BLaER1 (cell line): ENCODE data around the gene PLPPR5.

Source experiments
- H3K27ac ChIP-seq: shearing (Covaris generic); formaldehyde crosslinking; 2 replicates; pipeline ENCODE4 v1.8.1; 2022
- H3K27me3 ChIP-seq: shearing (Covaris generic); formaldehyde crosslinking; 2 replicates; pipeline ENCODE4 v1.8.1; 2022
- H3K36me3 ChIP-seq: shearing (Covaris generic); formaldehyde crosslinking; 2 replicates; pipeline ENCODE4 v1.8.1; 2022
- H3K4me1 ChIP-seq: shearing (Covaris generic); formaldehyde crosslinking; 2 replicates; pipeline ENCODE4 v1.8.1; 2022
- H3K4me2 ChIP-seq: shearing (Covaris generic); formaldehyde crosslinking; 2 replicates; pipeline ENCODE4 v1.8.1; 2022
- H3K4me3 ChIP-seq: shearing (Covaris generic); formaldehyde crosslinking; 2 replicates; pipeline ENCODE4 v1.8.1; 2022
- H3K9ac ChIP-seq: shearing (Covaris generic); formaldehyde crosslinking; 2 replicates; pipeline ENCODE4 v1.8.1; 2022
- H3K9me3 ChIP-seq: shearing (Covaris generic); formaldehyde crosslinking; 2 replicates; pipeline ENCODE4 v1.8.1; 2022
- H4K20me1 ChIP-seq: shearing (Covaris generic); formaldehyde crosslinking; 2 replicates; pipeline ENCODE4 v1.8.1; 2022
- Cebpa-rat ChIP-seq: shearing (Covaris generic); IDR thresholded peaks from 2 replicates; pipeline ENCODE4 v1.8.1; 2022

Gene PLPPR5

DNA sequence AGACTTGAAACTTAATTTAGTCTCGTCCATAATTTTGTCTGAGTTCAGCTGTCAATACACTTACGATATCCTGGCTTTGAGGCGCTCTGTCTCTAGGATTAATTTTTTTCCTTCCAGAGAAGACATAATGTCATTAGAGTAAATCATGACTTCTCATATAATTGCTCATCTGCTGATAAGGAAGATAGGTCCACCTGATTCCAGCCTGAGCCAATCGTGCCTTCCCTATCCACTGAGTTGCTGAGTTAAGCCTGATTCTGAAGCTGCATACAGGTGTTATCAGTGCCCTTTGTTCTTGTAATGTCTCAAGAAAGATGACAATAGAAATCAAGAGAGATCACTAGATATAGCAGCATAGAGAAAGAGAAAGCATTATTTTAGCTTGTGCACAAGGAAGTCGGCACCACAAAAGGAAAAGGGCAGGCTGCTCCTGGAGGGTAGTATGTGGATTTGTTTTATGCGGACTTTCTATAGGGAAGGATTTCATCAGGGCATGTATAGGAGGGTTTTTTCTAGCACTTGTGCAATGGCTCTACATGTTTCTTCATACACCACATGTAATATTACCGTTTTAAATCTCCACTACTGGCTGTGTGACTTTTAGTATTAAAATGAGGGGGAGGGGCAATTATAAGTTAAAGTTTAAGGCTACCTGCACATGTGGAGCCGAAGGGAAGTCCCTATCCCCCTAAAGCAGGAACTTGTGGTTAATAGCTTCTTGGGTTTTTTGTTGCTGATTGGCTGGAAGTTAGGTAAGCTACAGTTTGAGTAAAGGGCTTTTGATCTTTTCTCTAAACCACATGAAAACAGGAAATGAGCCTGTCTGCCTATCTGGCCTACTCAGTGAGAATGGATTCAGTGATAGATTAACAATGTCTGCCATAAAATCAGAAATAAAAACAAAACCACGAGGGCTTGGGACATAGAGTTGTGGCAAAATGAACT is 133.4 kb downstream of the PLPPR5 start:
- Histone ChIP-seq H3K4me2 (peak overlapping the region; percentile 74), H3K36me3 (no peaks in the 10 kb centered on the region), H3K27ac (peak overlapping the region; percentile 74), H3K4me1 (peaks cover 18% of the 10 kb centered on the region), H3K9me3 (peaks cover 15% of the 10 kb centered on the region), H3K9ac (no peak overlapping the region; the same call in 1 of the 2 replicates), H3K27me3 (no peaks in the 10 kb centered on the region), H4K20me1 (no peaks in the 10 kb centered on the region), H3K4me3 (peak overlapping the region; percentile 47)
- no peak for TF ChIP-seq Cebpa-rat

DNA sequence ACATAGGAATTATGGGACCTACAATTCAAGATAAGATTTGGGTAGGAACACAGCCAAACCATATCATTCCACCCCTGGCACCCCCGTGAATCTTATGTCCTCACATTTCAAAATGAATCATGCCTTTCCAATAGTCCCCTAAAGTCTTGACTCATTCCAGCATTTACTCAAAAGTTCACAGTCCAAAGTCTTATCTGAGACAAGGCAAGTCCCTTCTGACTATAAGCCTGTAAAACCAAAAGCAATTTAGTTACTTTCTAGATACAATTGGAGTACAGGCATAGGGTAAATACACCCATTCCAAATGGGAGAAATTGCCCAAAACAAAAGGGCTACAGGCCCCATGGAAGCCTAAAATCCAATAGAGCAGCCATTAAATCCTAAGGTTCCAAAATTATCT is 138.9 kb downstream of the PLPPR5 start:
- no peaks in the 10 kb centered on the region for H3K36me3 ChIP-seq
- H4K20me1 ChIP-seq, result no peaks in the 10 kb centered on the region
- no peak for TF ChIP-seq Cebpa-rat
- no peak overlapping the region for H3K4me3 ChIP-seq
- no peak overlapping the region for H3K4me2 ChIP-seq
- H3K27me3 ChIP-seq, result no peaks in the 10 kb centered on the region
- peaks cover 1% of the 10 kb centered on the region for H3K4me1 ChIP-seq
- H3K9me3 ChIP-seq, result peaks cover 24% of the 10 kb centered on the region
- no peak overlapping the region for H3K9ac ChIP-seq
- H3K27ac ChIP-seq, result no peak overlapping the region

DNA sequence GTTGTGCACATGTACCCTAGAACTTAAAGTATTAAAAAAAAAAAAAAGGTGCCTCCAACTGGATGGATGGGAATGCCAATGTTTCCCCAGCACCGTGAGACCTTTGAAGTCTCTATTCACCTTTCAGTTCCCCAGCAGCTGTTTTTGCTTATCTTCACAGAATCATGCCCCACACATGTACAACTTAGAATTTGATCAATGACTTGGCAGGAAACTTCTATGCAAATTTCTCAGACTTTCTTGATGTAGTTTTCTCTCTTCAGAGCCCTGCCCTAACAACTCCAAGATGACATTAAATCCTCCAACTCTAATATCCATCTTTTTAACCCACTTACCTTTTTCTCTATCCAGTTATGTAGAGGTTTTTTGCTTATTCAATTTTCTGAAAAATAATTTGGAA is 144.3 kb downstream of the PLPPR5 start:
- no peaks in the 10 kb centered on the region for H4K20me1 ChIP-seq
- no peaks in the 10 kb centered on the region for H3K9me3 ChIP-seq
- no peaks in the 10 kb centered on the region for H3K27me3 ChIP-seq
- no peaks in the 10 kb centered on the region for H3K36me3 ChIP-seq
- no peak for TF ChIP-seq Cebpa-rat
- no peak overlapping the region for H3K4me2 ChIP-seq
- no peaks in the 10 kb centered on the region for H3K4me1 ChIP-seq
- H3K27ac ChIP-seq, result no peak overlapping the region
- no peak overlapping the region for H3K9ac ChIP-seq
- H3K4me3 ChIP-seq, result no peak overlapping the region

DNA sequence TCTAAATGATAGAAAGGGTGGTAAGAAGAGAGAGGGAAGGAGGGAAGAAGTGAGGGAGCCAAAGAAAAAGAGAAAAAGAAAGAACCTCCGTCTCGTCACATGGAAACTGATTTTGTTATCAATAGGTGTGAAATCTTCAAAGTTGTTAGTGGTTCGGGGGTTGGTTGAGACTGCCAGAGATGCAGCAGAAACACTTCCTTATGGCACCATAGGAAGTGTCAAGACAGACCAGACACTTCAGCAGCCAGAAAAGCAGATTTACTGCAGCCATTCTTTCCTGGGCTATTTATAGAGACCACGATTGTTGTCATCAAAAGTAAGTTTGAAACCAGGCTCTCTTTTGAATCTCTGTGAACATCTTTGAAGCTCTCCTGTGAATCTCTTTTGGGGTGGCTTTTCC is 150.5 kb downstream of the PLPPR5 start:
- Histone ChIP-seq H3K9me3 (no peaks in the 10 kb centered on the region), H3K27me3 (no peaks in the 10 kb centered on the region), H3K9ac (no peak overlapping the region), H3K4me3 (no peak overlapping the region), H3K27ac (no peak overlapping the region), H3K4me2 (no peak overlapping the region), H3K36me3 (no peaks in the 10 kb centered on the region), H3K4me1 (no peaks in the 10 kb centered on the region; the same call in 1 of the 2 replicates), H4K20me1 (no peaks in the 10 kb centered on the region)
- no peak for TF ChIP-seq Cebpa-rat

DNA sequence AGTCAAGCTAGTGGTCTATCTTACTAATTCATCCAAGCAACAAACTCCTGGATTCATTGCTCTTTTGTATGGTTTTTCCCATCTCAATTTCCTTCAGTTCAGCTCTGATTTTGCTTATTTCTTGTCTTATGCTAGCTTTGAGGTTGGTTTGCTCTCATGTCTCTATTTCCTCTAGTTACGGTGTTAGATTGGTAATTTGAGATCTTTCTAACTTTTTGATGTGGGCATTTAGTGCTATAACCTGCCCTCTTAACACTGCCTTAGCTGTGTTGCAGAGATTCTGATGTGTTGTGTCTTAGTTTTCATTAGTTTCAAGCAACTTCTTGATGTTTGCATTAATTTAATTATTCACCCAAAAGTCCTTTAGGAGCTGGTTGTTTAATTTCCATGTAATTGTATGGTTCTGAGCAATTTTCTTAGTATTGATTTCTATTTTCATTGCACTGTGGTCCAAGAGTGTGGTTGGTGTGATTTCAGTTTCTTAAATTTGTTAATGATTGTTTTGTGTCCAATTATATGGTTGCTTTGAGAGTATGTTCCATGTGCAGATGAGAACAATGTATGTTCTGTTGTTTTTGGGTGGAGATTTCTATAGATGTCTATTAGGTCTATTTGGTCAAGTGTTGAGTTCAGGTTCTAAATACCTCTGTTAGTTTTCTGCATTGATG is 154.6 kb downstream of the PLPPR5 start:
- H3K4me3 ChIP-seq, result no peak overlapping the region
- no peaks in the 10 kb centered on the region for H3K36me3 ChIP-seq
- no peak overlapping the region for H3K4me2 ChIP-seq
- no peaks in the 10 kb centered on the region for H3K27me3 ChIP-seq
- no peak overlapping the region for H3K27ac ChIP-seq
- TF ChIP-seq Cebpa-rat, result no peak
- no peaks in the 10 kb centered on the region for H4K20me1 ChIP-seq
- H3K4me1 ChIP-seq, result no peaks in the 10 kb centered on the region; the same call in 1 of the 2 replicates
- H3K9ac ChIP-seq, result no peak overlapping the region
- H3K9me3 ChIP-seq, result no peaks in the 10 kb centered on the region

DNA sequence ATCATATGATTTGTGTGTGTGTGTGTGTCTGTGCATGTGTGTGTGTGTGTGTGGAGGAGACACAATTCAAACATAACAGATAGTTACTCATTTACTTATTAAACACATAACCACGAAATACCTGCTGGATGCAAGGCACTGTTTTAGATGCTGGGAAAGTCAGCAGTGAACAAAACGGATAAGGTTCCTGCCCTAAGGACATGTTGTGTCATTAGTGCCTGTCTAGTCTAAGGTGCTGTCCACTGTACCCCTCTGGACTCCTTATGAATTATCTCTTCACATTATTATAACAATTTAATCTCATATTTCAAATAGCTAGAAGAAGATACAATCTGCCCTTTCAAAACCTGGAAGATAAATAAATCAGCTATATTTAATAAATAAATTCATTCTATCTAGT is 162.4 kb downstream of the PLPPR5 start:
- H3K4me3 ChIP-seq, result no peak overlapping the region
- H3K36me3 ChIP-seq, result no peaks in the 10 kb centered on the region
- H3K27me3 ChIP-seq, result no peaks in the 10 kb centered on the region
- H3K4me2 ChIP-seq, result no peak overlapping the region
- no peaks in the 10 kb centered on the region for H4K20me1 ChIP-seq
- no peak for TF ChIP-seq Cebpa-rat
- H3K9me3 ChIP-seq, result no peaks in the 10 kb centered on the region
- H3K27ac ChIP-seq, result no peak overlapping the region
- no peaks in the 10 kb centered on the region for H3K4me1 ChIP-seq
- H3K9ac ChIP-seq, result no peak overlapping the region
